ENCODE measurements around the gene SIPA1.

- TF ChIP-seq GRHL2 (CRISPR knock-in tag; IDR thresholded peaks at IDR 0.05; ENCODE audit: insufficient replicate concordance, severe bottlenecking) (no peak), ATF2 (CRISPR knock-in tag; IDR thresholded peaks at IDR 0.05; ENCODE audit: borderline replicate concordance, low read depth) (no peak)
These were observed 26.7 kb upstream of the SIPA1 start for GRCh38 chr11:65611028-65611757.

Data from WTC11 (cell line).